Body of pancreas (tissue), 4 donors: ENCODE measurements around the gene G6PD. TPM values are rescaled to one million over a fixed set of nuclear protein-coding genes. Genes with fewer than 3 reads are reported as not detected.

Source experiments
- ATAC-seq: fragments of 150-250 bp; one replicate; pipeline ENCODE4 v1.9.1; 2016
- DNase-seq, 4 donors: peaks; one replicate each; pipeline ENCODE4 v3.0.0-alpha.2; 2019
- H3K27ac ChIP-seq, 4 donors: fragments of 200-600 bp; sonication (generic); 1 replicate in 3 of 4; 2 replicates in 1 of 4; pipeline versions ENCODE4 v1.5.1 to v1.6.1; 2016 to 2019; ENCODE audit warnings: mild to moderate bottlenecking in 1 of 4, mixed read lengths in 1 of 4, moderate library complexity in 1 of 4
- H3K27me3 ChIP-seq, 2 donors: fragments of 200-600 bp; sonication (generic); one replicate each; pipeline ENCODE4 v1.6.0; 2016; ENCODE audit warnings: mild to moderate bottlenecking in 1 of 2
- H3K36me3 ChIP-seq, 2 donors: fragments of 200-600 bp; sonication (generic); replicated peaks in 1 of 2; 2 replicates each; pipeline ENCODE4 v1.5.1; 2016; ENCODE audit warnings: low read depth in 2 of 2; ENCODE audit not compliant: insufficient read depth in 1 of 2
- H3K4me1 ChIP-seq: fragments of 200-600 bp; sonication (generic); one replicate; pipeline ENCODE4 v1.6.0; 2016
- H3K4me3 ChIP-seq, 2 donors: fragments of 200-600 bp; sonication (generic); 1 replicate in 1 of 2; 2 replicates in 1 of 2; pipeline ENCODE4 v1.5.1; 2016 to 2019
- H3K9me3 ChIP-seq, 3 donors: fragments of 200-600 bp; sonication (generic); 1 replicate in 2 of 3; 2 replicates in 1 of 3; pipeline ENCODE4 v1.5.1; 2016
- CTCF ChIP-seq, 7 experiments: fragments of 450-650 bp in 4 of 7; fragments of 200-600 bp in 3 of 7; sonication (generic) in 3 of 7; IDR thresholded peaks; one replicate each; pipeline ENCODE4 v1.5.1; 2016 to 2019; ENCODE audit warnings: antibody characterized with exemption in 7 of 7
- POLR2A ChIP-seq, 3 donors: fragments of 450-650 bp; IDR thresholded peaks; one replicate each; pipeline ENCODE4 v1.6.1; 2016; ENCODE audit warnings: antibody characterized with exemption in 3 of 3, mild to moderate bottlenecking in 2 of 3
- WGBS, 2 donors: methylation state at CpG; one replicate each; pipeline ENCODE4 v1.1.5; 2017; 5-methylcytosine and 5-hydroxymethylcytosine counted together
- intact Hi-C: fragments of 100-400 bp; cut with DNase I; formaldehyde crosslinking; loops from one replicate; pipeline ENCODE4 v1.15.1; 2023
- small RNA-seq: library from RNA; depleted of rRNA; stranded (forward); fragments of <200 nt; gene quantifications from one replicate; pipeline ENCODE3, GENCODE V24; 2016
- total RNA-seq, 2 donors: library from RNA; depleted of rRNA; stranded (reverse); fragments of >200 nt; gene quantifications; one replicate each; pipeline ENCODE4 v1.1.0, GENCODE V29; 2016

G6PD gene
- total RNA-seq, 2 donors from 2014 or later, result 7.6 to 16.1 TPM

- intact Hi-C loops, result no loop called here
- H3K4me1 ChIP-seq, result peaks cover 32% of the 10 kb centered on the region
- H3K4me3 ChIP-seq, result no peak overlapping the region
- WGBS, 2 donors, result 76 to 88% methylated on average over 7 to 9 of the region's 14 CpGs
- no peaks in the 10 kb centered on the region for H3K36me3 ChIP-seq
- TF ChIP-seq CTCF (IDR thresholded peaks at IDR 0.05), result no peak
- TF ChIP-seq POLR2A (IDR thresholded peaks at IDR 0.05), result no peak
- H3K27me3 ChIP-seq, result no peaks in the 10 kb centered on the region
- no peaks in the 10 kb centered on the region for H3K9me3 ChIP-seq
- ATAC-seq (no peak), DNase-seq (no peak)
- no peak overlapping the region for H3K27ac ChIP-seq
Observed at GRCh38 chrX:154481911-154482601, 64.6 kb downstream of the G6PD start.

Small RNA genes within 50 kb of the gene (small RNA-seq; reads per million reads assigned to genes)
- gene RN7SL697P, result not detected

Other genes with a start within 250 kb of the G6PD start
- 100 to 1,000 TPM; 230 to 308 TPM for gene FLNA, start 172.2 kb downstream of the G6PD start, total RNA-seq
- gene EMD, start 167.6 kb downstream of the G6PD start, total RNA-seq, result 10 to 100 TPM; 23.6 to 28.3 TPM
- 1,000 to 10,000 TPM; 1,426 to 2,757 TPM for gene RPL10, start 148.5 kb downstream of the G6PD start, total RNA-seq
- 10 to 100 TPM in 1 of 2 donors, 1 to 10 TPM in 1; 9.6 to 16.1 TPM for gene DNASE1L1, start 137.6 kb downstream of the G6PD start, total RNA-seq
- gene TAFAZZIN, start 135.3 kb downstream of the G6PD start, total RNA-seq, result 10 to 100 TPM; 42.0 to 97.6 TPM
- 10 to 100 TPM; 49.8 to 51.4 TPM for gene ATP6AP1, start 118.2 kb downstream of the G6PD start, total RNA-seq
- 10 to 100 TPM; 68.5 to 83.4 TPM for gene GDI1, start 109.7 kb downstream of the G6PD start, total RNA-seq
- 10 to 100 TPM; 14.5 to 48.8 TPM for gene FAM50A, start 102.7 kb downstream of the G6PD start, total RNA-seq
- gene PLXNA3, start 88.6 kb downstream of the G6PD start, total RNA-seq, result 10 to 100 TPM in 1 of 2 donors, 1 to 10 TPM in 1; 7.3 to 19.1 TPM
- gene LAGE3, start 67.6 kb downstream of the G6PD start, total RNA-seq, result 10 to 100 TPM; 20.2 to 27.4 TPM
- 10 to 100 TPM; 24.9 to 34.9 TPM for gene UBL4A, start 60.2 kb downstream of the G6PD start, total RNA-seq
- gene SLC10A3, start 56.2 kb downstream of the G6PD start, total RNA-seq, result 10 to 100 TPM; 18.9 to 24.7 TPM
- 10 to 100 TPM; 32.3 to 48.3 TPM for gene FAM3A, start 30.6 kb downstream of the G6PD start, total RNA-seq
- 10 to 100 TPM in 1 of 2 donors, 1 to 10 TPM in 1; 9.9 to 11.9 TPM for gene IKBKG, start 774 bp upstream of the G6PD start, total RNA-seq
- gene CTAG1A, start 38.3 kb upstream of the G6PD start, total RNA-seq, result not detected
- gene CTAG1B, start 72.4 kb upstream of the G6PD start, total RNA-seq, result not detected
- gene CTAG2, start 106.7 kb upstream of the G6PD start, total RNA-seq, result not detected
- gene GAB3, start 204.2 kb upstream of the G6PD start, total RNA-seq, result 1 to 10 TPM in 1 of 2 donors, under 1 TPM in 1; 0.66 to 3.4 TPM
- 10 to 100 TPM; 17.9 to 26.0 TPM for gene DKC1, start 216.0 kb upstream of the G6PD start, total RNA-seq